ENCODE data around the gene PKDREJ. TPM values are rescaled to one million over a fixed set of nuclear protein-coding genes. Genes with fewer than 3 reads are reported as not detected.
"Not testable (repeated sequence)": the region's sequence is repeated elsewhere in the genome, so short reads cannot be mapped to it uniquely, and the experiment has no call there.

PKDREJ gene
- total RNA-seq, 1 experiment from 2014 or later = not detected

DNA sequence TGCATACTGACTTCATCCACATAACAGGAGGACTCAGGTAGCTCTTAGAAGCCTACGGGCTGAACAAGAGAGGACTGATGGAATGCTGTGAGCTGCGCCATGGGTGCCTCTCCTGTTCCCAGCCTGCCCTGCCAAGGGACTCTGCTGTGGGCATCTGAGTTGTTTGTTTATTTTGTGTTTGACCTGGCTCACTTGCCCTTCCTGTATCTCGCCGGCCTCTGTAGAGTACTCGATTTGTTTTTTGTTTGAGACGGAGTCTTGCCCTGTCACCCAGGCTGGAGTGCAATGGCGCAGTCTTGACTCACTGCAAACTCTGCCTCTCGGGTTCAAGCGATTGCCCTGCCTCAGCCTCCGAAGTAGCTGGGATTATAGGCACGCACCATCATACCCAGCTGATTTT, 6.4 kb upstream of the PKDREJ start:
- DNase-seq (ENCODE audit: low read depth) = no peak

GRCh38 chr22:46267431-46268279, 4.5 kb upstream of the PKDREJ start, which contains the start of gene TTC38:
Gene TTC38 (plus strand): TSS chr22:46268008. CDS start chr22:46268040, 32 bp downstream.
- DNase-seq (ENCODE audit: low read depth) = peak; percentile 91

DNA sequence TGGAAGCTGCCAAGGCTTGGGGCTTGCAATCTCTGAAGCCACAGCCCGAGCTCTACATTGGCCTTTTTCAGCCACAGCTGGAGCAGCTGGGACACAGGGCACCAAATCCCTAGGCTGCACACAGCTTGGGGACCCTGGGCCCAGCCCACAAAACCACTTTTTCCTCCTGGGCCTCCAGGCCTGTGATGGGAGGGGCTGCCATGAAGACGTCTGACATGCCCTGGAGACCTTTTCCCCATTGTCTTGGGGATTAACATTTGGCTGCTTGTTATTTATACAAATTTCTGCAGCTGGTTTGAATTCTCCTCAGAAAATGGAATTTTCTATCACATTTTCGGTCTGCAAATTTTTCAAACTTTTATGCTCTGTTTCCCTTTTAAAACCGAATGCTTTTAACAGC, 2.5 kb upstream of the PKDREJ start:
- DNase-seq (ENCODE audit: low read depth) = not testable (repeated sequence)

DNA sequence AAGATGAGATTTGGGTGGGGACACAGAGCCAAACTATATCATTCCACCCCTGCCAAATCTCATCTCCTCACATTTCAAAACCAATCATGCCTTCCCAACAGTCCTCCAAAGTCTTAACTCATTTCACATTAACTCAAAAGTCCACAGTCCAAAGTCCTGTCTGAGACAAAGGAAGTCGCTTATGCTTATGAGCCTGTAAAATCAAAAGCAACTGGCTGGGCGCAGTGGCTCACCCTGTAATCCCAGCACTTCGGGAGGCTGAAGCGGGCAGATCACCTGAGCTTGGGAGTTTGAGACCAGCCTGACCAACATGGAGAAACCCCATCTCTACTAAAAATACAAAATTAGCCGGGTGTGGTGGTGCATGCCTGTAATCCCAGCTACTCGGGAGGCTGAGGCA, 1.4 kb upstream of the PKDREJ start:
- DNase-seq (ENCODE audit: low read depth) = not testable (repeated sequence)

DNA sequence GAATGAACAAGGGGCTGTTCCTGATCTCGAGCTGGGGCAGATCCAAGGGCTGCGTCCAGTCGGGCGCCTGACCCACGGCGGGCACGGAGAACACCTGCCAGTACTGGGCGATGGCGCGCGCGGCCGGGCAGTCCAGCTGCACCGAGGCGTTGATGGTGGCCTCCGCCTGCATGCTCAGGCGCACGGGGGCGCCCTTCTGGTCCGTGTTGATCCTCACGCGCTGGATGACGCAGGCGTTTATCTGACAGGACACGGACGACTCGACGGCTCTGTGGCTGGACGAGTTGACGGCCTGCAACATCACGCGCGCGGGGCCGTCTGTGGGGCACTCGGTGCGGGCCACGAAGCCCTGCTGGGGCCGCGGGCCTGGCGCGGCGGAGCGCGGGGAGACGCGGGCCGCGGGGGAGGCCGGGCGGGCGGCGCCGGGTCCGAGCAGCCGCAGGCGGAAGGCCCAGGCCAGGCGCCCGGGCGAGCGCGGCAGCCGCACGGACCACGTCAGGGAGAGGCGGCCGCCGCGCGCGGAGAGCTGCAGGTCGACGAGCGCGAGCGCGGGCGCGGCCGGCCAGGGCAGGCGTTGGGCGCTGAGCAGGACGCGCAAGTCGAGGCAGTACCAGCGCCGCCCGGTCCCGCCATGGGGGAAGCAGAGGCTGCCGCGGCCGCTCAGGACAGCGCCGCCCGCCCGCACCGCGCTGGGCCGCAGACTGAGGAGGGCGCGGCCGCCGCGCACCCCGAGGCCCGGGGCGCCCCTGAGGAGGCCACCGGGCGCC, 511 bp downstream of the PKDREJ start:
- peak; percentile 36 for DNase-seq (ENCODE audit: low read depth)

GRCh38 chr22:46260038-46260437, 3.1 kb downstream of the PKDREJ start:
- DNase-seq (ENCODE audit: low read depth) = no peak

DNA sequence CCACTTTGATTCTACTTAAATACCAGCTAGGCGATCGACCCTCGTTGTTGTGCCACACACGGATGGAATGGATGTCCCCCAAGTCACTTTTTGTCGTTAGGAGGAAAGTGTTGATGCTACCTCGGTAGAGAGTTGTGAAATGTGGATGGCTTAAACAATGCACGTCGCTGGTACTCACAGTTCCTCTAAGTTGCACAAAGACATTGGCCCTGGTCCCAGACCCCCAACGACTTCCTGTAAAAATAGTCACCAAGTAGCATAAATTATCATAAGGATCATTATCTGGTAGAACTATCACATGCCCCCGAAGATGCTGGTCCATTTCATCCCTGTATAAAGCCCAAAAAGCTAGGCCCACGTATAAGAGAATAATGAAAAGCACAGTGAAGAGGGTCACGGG, 3.8 kb downstream of the PKDREJ start:
- DNase-seq (ENCODE audit: low read depth) = no peak

- peak; percentile 45 for DNase-seq (ENCODE audit: low read depth)
These were observed 6.7 kb downstream of the PKDREJ start for GRCh38 chr22:46256358-46256958.

DNA sequence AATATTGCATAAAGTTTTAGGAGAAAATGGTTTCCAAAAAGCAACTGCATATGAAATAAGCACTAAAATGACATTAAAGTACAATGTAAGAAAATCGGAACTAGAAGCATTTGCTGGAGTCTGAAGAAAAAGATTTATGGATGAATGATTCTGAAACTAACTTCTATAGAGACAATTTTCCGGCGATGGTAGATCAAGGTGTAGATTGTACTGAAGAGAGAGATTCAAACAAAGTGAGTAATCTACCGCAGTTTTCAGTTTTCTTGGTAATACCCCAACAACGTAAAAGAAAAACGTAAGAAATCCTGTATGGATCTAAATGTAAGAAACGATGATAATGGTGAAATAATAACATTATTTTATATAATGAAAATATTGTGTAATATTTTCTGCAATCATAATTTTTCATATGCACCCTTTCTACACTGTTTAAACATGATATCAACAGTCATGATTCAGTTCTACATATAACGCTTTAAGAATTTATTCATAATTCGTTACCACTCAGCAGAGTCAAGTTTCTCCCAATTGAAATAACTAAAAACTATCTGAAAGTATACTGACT, 11.2 kb downstream of the PKDREJ start:
- DNase-seq (ENCODE audit: low read depth) = no peak

DNA sequence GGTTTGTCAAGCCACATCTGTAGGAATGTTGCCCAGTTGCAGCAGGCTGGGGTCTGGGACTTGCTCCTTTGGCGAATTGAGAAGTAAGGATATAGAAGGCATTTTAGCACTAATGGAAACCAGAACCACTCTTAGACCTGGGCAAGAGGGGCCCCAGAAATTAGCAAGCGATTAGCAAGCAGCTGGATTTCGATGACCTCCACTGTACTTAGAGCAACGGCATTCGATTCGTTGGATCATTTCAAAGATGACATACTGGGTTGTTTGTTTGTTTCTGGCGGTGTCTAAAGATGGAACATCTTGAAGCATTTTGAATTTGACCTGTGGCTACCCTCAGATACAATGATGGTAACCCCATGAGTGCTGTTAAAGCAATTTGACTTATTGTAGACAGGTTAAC, 11.9 kb downstream of the PKDREJ start:
- no peak for DNase-seq (ENCODE audit: low read depth)

- DNase-seq (ENCODE audit: low read depth) = no peak
These were observed 12.4 kb downstream of the PKDREJ start for GRCh38 chr22:46250783-46251125.

- DNase-seq (ENCODE audit: low read depth) = peak; percentile 86
These were observed 12.9 kb downstream of the PKDREJ start, which contains the start of gene CDPF1 for GRCh38 chr22:46250035-46250782. Gene CDPF1 (minus strand): TSS chr22:46250293. CDS start chr22:46248284, 2,009 bp downstream.

GRCh38 chr22:46247443-46247975, 15.6 kb downstream of the PKDREJ start:
- no peak for DNase-seq (ENCODE audit: low read depth)

- no peak for DNase-seq (ENCODE audit: low read depth)
These were observed 17.0 kb downstream of the PKDREJ start for GRCh38 chr22:46246178-46246577.

GRCh38 chr22:46245511-46245910, 17.6 kb downstream of the PKDREJ start:
- DNase-seq (ENCODE audit: low read depth) = no peak

- no peak for DNase-seq (ENCODE audit: low read depth)
These were observed 18.4 kb downstream of the PKDREJ start for GRCh38 chr22:46244771-46245170.

GRCh38 chr22:46242076-46242475, 21.1 kb downstream of the PKDREJ start:
- DNase-seq (ENCODE audit: low read depth) = no peak

GRCh38 chr22:46241396-46242007, 21.6 kb downstream of the PKDREJ start:
- DNase-seq (ENCODE audit: low read depth) = no peak

DNA sequence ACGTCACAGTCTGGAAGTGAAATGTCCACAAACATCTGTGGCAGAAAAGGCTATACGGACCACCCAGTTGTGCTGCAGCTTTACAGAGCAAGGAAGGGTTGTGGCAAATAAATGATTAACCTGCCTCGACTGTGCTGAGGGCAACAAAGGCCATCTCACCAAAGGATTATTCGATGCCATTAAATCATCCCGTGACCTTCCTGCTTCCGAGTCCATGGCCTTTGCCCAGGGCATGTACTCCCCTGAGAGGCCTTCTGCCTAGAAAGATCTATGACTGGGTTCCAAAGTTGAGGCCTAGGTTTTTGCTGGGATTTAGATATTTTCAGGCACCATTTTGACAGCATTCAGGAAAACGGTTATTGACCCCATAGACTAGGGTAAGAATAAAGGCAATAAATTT, 22.2 kb downstream of the PKDREJ start:
- no peak for DNase-seq (ENCODE audit: low read depth)

GRCh38 chr22:46240506-46240905, 22.6 kb downstream of the PKDREJ start:
- DNase-seq (ENCODE audit: low read depth) = no peak

DNA sequence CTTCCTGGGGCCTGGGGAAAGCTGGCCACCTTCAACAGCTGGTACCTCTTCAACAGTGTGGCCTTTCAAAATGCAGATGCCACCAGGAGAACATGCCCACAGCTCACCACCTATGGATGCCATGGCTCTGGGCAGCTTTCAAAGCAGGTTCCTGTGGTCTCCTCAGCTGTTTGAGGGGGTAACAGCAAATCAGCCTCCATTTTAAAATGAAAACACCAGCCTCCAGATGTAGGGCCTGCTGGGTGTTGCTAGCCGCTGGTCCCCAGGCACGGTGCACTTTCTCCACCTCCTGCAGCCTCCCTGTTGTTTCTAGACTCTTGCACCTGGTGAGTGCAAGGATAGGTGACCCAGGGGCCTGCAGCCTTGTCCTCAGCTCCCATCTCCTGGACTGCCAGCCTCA, 23.1 kb downstream of the PKDREJ start:
- no peak for DNase-seq (ENCODE audit: low read depth)
